Neural cell (in vitro differentiated cells): ENCODE data around the gene DENND1A. TPM values are rescaled to one million over a fixed set of nuclear protein-coding genes. Genes with fewer than 3 reads are reported as not detected.

Source experiments
- H2AFZ ChIP-seq: fragments of 200-600, 300-800 bp; sonication (generic), shearing (Covaris generic); 2 replicates; pipeline ENCODE4 v1.6.0; 2014; ENCODE audit warnings: low read depth, mild to moderate bottlenecking, antibody characterized with exemption, low read length, moderate library complexity
- H3F3A ChIP-seq: fragments of 200-600 bp; shearing (Covaris generic); 2 replicates; pipeline ENCODE4 v1.6.1; 2016; ENCODE audit warnings: mild to moderate bottlenecking, moderate library complexity, mixed read lengths, antibody characterized with exemption, low read length; ENCODE audit not compliant: insufficient read depth, poor library complexity, severe bottlenecking
- H3K27ac ChIP-seq: fragments of 200-600, 300-800 bp; sonication (generic), shearing (Covaris generic); 2 replicates; pipeline ENCODE4 v1.5.1; 2014; ENCODE audit warnings: mild to moderate bottlenecking, low read length, moderate library complexity
- H3K27me3 ChIP-seq: fragments of 300-800, 200-600 bp; sonication (generic), shearing (Covaris generic); 2 replicates; pipeline ENCODE4 v1.6.0; 2014; ENCODE audit warnings: mild to moderate bottlenecking, low read depth, low read length, moderate library complexity; ENCODE audit not compliant: insufficient read depth
- H3K36me3 ChIP-seq: fragments of 300-800, 200-600 bp; sonication (generic), shearing (Covaris generic); 2 replicates; pipeline ENCODE4 v1.5.1; 2014; ENCODE audit warnings: mild to moderate bottlenecking, antibody characterized with exemption, low read length, moderate library complexity; ENCODE audit not compliant: insufficient read depth
- H3K4me2 ChIP-seq: fragments of 300-800, 200-600 bp; sonication (generic), shearing (Covaris generic); 2 replicates; pipeline ENCODE4 v1.6.0; 2014; ENCODE audit warnings: mild to moderate bottlenecking, low read length
- H3K4me3 ChIP-seq: fragments of 300-800, 200-600 bp; sonication (generic), shearing (Covaris generic); 2 replicates; pipeline ENCODE4 v1.5.1; 2014; ENCODE audit warnings: mild to moderate bottlenecking, low read length, moderate library complexity
- H3K79me2 ChIP-seq: fragments of 200-600 bp; shearing (Covaris generic); replicated peaks from 2 replicates; pipeline ENCODE4 v1.6.0; 2014; ENCODE audit warnings: mild to moderate bottlenecking, low read length, moderate library complexity; ENCODE audit not compliant: insufficient read depth
- H3K9ac ChIP-seq: fragments of 300-800, 200-600 bp; sonication (generic), shearing (Covaris generic); 2 replicates; pipeline ENCODE4 v1.6.1; 2016; ENCODE audit warnings: mild to moderate bottlenecking, low read length, mixed read lengths
- H3K9me2 ChIP-seq: fragments of 200-600 bp; shearing (Covaris generic); 2 replicates; pipeline ENCODE4 v1.6.1; 2016; ENCODE audit warnings: mild to moderate bottlenecking, low read length, mixed read lengths; ENCODE audit not compliant: insufficient read depth
- H3K9me3 ChIP-seq: fragments of 200-600, 300-800 bp; sonication (generic), shearing (Covaris generic); 2 replicates; pipeline ENCODE4 v1.6.1; 2016; ENCODE audit warnings: mild to moderate bottlenecking, mixed run types, low read length, moderate library complexity, mixed read lengths
- H4K20me1 ChIP-seq: fragments of 200-600 bp; shearing (Covaris generic); 2 replicates; pipeline ENCODE4 v1.6.1; 2016; ENCODE audit warnings: mild to moderate bottlenecking, mixed run types; ENCODE audit not compliant: insufficient read depth
- CTCF ChIP-seq: fragments of 450-650 bp; IDR thresholded peaks from 2 replicates; pipeline ENCODE4 v1.5.1; 2014; ENCODE audit warnings: antibody characterized with exemption, mild to moderate bottlenecking, moderate library complexity; ENCODE audit not compliant: poor library complexity, severe bottlenecking
- EP300 ChIP-seq: fragments of 450-650 bp; conservative IDR thresholded peaks from 2 replicates; pipeline ENCODE4 v1.6.1; 2014; ENCODE audit warnings: antibody characterized with exemption, mild to moderate bottlenecking, moderate library complexity; ENCODE audit not compliant: poor library complexity, severe bottlenecking
- EZH2 ChIP-seq: fragments of 200-600, 300-800 bp; shearing (Covaris generic), sonication (generic); IDR thresholded peaks from 2 replicates; pipeline ENCODE4 v1.6.1; 2014; ENCODE audit warnings: antibody characterized with exemption, low read length, borderline replicate concordance, mild to moderate bottlenecking; ENCODE audit not compliant: insufficient read depth, poor library complexity, severe bottlenecking
- MXI1 ChIP-seq: fragments of 450-650 bp; conservative IDR thresholded peaks from 2 replicates; pipeline ENCODE4 v1.6.1; 2014; ENCODE audit warnings: antibody characterized with exemption, mild to moderate bottlenecking; ENCODE audit not compliant: poor library complexity, severe bottlenecking
- POLR2AphosphoS5 ChIP-seq: IDR thresholded peaks from 2 replicates; pipeline ENCODE4 v1.6.1; 2012
- RAD21 ChIP-seq: fragments of 450-650 bp; conservative IDR thresholded peaks from 2 replicates; pipeline ENCODE4 v1.6.1; 2014; ENCODE audit warnings: antibody characterized with exemption, mild to moderate bottlenecking, moderate library complexity
- REST ChIP-seq: IDR thresholded peaks from 2 replicates; pipeline ENCODE4 v1.6.1; 2012; ENCODE audit warnings: borderline replicate concordance
- SMC3 ChIP-seq: fragments of 450-650 bp; conservative IDR thresholded peaks from 2 replicates; pipeline ENCODE4 v1.6.1; 2014; ENCODE audit warnings: antibody characterized with exemption, mild to moderate bottlenecking, moderate library complexity; ENCODE audit not compliant: poor library complexity
- TAF1 ChIP-seq: IDR thresholded peaks from 2 replicates; pipeline ENCODE4 v1.6.1; 2012; ENCODE audit warnings: low read depth
- polyA plus RNA-seq: library from polyadenylated mRNA; depleted of rRNA; stranded (reverse); fragments of >200 nt; gene quantifications from 2 replicates; pipeline ENCODE4 v1.2.3, GENCODE V29; 2014

DENND1A gene
- polyA plus RNA-seq, 1 donor from 2014 or later = 2.3 TPM

- Histone ChIP-seq H3K79me2 (no peaks in the 10 kb centered on the region), H3K4me2 (no peak overlapping the region), H3K9me2 (no peaks in the 10 kb centered on the region), H3K9ac (no peak overlapping the region), H3K4me3 (no peak overlapping the region), H3K9me3 (no peaks in the 10 kb centered on the region), H3K27me3 (no peaks in the 10 kb centered on the region), H2AFZ (no peak overlapping the region), H4K20me1 (no peaks in the 10 kb centered on the region), H3K36me3 (no peaks in the 10 kb centered on the region), H3K27ac (no peak overlapping the region), H3F3A (no peaks in the 10 kb centered on the region)
- TF ChIP-seq RAD21 (no peak), EZH2 (no peak), REST (no peak), POLR2AphosphoS5 (no peak), MXI1 (no peak), CTCF (no peak), TAF1 (no peak), EP300 (no peak), SMC3 (no peak)
Measured at GRCh38 chr9:123378956-123379660, 550.8 kb downstream of the DENND1A start.

GRCh38 chr9:123378025-123378424, 551.9 kb downstream of the DENND1A start:
- Histone ChIP-seq H3K79me2 (no peaks in the 10 kb centered on the region), H4K20me1 (no peaks in the 10 kb centered on the region), H3K27me3 (no peaks in the 10 kb centered on the region), H3K9me3 (no peaks in the 10 kb centered on the region), H3F3A (no peaks in the 10 kb centered on the region), H3K9ac (no peak overlapping the region), H3K36me3 (no peaks in the 10 kb centered on the region), H3K4me2 (no peak overlapping the region), H3K27ac (no peak overlapping the region), H3K9me2 (no peaks in the 10 kb centered on the region), H3K4me3 (no peak overlapping the region), H2AFZ (no peak overlapping the region)
- TF ChIP-seq SMC3 = no peak
- TF ChIP-seq EP300 = no peak
- no peak for TF ChIP-seq TAF1
- TF ChIP-seq CTCF = no peak
- TF ChIP-seq MXI1 = no peak
- TF ChIP-seq POLR2AphosphoS5 = no peak
- TF ChIP-seq EZH2 = no peak
